ENCODE results near the gene ACVR2B.

The ACVR2B gene

DNA sequence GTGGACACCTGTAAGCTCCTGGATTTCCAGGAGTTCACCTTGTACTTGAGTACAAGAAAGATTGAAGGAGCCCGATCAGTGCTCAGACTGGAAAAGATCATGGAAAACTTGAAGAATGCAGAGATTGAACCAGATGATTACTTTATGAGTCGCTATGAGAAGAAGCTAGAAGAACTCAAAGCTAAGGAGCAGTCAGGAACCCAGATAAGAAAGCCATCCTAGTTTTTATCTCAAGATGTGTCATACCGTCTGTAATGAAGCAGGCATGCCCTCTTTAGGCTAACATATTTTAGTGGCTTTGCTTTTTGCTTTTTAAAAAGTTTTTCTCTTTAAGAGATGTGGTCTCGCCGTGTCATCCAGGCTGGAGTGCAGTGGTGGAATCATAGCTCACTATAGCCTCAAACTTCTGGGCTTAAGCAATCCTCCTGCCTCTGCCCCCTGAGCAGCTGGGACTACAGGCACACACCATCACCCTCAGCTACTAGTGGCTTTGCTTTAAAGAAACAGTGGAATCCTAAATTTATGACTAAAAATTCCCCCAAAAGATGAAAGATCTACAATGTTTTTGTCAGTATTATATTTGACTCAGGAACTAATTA is 70.5 kb downstream of the ACVR2B start:
- DNase-seq, result no peak

DNA sequence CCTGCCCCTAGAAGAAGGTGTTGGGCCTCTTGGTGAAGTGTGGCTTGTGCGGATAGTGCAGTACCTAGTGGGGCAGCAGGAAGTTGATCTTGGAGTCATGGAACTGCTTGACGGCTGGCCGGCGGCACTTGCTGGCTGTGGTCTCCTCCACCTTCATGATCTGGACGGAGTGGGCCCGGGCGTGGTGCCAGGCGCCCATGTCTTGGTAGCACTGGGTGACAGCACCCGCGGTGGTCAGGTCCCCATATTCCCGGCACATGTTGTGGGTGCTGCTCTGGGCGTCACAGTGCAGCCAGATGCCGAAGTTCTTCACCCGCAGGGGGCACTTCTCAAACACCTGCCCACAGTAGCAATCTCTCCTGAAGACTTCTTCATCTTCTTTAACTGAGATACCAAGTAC is 73.1 kb downstream of the ACVR2B start:
- DNase-seq, result no peak

DNA sequence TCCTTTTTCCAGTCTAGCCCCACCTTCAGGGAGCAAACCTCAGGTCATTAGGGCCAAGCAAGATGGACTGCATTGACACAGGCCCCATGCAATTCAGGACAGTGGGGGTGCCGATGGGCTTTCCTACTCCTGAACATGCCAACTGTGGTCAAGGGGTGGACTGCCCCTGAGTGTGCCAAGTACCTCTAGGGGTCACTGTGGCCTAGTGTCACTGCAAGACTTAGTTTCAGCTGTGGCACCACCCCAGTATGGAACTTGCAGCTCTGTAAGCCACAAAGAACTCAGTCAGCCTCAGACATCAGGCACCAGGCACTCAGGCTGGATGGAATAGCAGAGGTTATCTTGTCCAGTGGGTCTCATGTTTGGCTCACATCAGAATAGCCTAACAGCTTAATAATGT is 74.8 kb downstream of the ACVR2B start:
- DNase-seq, result no peak

DNA sequence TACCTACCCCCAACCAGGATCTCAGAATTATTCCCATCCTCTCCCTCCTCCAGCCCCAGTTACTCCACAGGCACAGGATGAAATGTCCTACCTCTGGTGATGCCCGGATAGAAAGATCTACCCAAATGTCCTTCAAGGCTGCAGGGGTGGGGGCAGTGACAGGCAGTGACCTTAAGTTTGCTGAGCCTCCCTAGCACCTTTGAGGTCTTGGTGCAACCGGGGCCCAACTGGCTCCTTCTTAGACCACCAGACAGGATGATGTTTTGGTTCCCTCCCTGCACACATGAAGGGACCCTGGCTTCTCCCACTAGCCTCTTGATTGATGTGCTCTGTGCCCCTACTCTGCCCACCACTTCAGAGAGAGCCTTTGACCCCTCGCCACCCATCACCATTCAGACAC is 78.8 kb downstream of the ACVR2B start:
- no peak for DNase-seq

DNA sequence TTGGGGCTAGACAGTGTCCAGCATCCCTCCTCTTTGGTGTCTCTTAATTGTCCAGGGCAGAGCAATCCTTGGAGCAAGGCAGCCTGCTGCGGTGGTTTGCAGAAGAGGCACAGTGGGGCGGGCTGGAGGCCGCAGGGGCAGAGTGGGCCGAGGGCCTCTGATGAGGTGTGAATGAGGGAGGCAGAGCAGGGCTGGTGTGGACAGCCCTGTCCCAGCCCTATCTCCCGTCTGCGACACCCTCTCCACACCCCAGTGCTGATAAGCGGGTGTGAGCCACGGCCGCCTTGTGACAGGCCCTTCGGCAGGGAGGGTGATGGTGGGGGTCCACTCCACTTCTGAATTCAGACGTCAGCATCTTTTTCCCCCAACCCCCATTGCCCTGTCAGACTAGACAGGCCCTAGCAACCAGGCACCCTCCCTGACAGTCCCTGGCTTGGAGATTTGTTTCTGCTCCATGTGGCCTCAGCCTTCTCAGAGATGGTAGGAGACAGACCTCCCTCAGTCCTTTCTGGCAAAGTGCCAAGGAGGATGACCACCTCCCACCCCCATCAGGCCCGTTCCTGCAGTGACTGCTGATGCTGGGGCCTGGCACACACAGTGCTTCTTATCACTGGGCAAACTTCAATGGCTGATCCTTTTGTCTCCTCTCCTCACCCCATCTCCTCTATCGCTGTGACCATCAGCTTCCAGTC is 79.7 kb downstream of the ACVR2B start:
- no peak for DNase-seq

DNA sequence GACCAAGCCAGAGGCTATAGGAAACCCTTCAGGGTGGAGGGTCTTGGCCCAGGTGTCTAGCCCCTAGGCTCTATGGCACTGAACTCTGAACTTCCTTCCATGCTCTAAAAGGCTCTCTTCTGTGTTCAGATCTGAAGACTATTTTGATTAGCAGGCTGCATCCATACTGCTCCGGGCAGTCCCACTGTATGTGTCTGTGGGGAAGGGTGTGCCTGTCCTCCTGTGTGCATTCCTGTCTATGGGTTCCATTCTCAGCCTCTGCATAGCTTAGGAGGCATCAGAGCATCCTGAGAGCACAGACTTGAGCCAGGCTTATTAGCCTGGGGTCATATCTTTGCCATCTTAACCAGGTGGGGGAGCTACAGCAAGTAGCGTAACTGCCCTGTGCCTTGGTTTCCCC is 80.5 kb downstream of the ACVR2B start:
- DNase-seq, result no peak

DNA sequence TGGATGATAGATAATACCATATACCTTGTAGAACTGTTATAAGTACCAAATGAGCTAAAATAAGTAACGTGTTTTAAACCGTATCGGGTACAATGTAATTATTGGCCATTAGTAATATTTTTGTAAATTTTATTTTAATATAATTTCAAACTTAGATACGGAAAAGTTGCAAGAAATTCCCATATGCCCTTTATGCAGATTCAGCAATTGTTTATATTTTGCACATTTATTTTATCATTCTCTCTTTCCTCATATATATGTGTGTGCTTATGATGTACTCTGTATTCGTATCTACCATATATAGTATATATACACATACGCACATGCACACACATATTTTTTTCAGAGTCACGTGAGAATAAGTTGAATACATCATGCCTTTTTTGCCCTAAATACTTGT is 80.9 kb downstream of the ACVR2B start:
- no peak for DNase-seq

DNA sequence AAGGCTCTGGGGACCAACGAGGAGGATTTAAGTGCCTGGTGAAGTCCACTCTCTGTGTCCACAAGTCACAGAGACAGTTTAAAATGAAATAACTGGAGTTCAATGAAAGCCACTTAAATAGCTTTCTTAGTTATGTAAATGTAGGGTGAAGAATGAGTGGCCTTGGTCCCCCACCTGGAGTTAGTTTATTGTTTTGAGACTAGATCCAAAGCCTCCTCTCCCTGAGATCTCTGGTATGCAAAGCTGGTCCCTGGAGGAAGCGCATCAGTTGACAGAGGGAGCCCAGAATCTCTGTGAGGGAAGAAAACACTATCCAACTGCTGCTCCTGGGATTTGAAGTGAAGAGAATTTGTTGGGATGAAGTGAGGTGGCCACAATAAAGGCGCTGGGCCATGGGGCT is 83.0 kb downstream of the ACVR2B start:
- no peak for DNase-seq

DNA sequence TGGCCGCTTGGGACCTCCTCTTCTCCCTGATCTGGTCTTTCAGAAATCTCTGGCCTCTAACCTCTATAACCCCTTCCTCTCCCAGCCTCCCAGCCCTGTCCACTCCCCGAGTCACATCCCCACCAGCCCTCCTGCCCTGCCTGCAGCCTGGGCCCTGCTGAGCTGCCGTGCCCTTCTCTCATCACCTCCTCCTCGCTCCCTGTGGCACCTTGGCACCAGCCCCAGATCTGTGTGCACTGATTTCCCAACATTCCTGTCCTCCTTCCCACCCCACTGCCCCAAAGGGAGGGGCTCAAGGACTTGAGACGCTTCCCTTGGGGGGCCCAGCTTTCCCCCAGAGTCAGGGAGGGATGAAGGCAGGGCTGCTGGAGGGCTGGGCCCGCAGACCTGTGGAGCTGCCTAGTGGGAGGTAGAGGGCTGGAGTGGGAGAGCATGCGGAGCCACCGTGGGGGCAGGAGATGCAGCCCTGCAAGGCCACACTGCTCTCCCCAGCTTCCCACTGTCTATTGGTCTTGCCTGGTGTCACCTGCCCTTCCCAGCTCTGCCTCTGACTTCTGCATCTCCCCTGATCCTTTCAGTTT is 85.2 kb downstream of the ACVR2B start:
- DNase-seq, result no peak

DNA sequence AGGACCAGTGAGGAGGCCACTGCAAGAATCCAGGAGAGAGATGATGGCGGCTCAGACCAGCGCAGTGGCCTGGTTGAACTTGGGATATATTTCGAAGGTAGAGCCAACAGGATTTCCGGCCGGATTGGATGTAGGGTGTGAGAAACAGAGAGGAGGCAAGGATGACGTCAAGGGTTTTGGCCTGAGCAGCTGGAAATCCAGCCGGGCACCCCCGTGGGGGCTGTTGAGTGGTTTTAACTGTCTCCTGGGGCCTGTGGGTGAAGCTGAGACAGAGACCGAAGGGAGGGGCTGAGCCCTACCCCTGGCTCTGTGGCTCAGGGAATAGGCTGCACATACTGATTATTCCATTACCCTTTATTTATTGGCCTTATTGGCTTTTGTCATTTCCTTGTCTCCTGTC is 88.1 kb downstream of the ACVR2B start:
- no peak for DNase-seq
